Uterus (tissue), 2 donors: ENCODE measurements around the gene LSS.

Source experiments
- POLR2A ChIP-seq, 2 donors: fragments of 450-650 bp; IDR thresholded peaks; one replicate each; pipeline ENCODE4 v1.6.1; 2016; ENCODE audit warnings: antibody characterized with exemption in 2 of 2, mild to moderate bottlenecking in 1 of 2, moderate library complexity in 1 of 2
- TF ChIP-seq, protein P1 (sequence below), 4 experiments: fragments of 200-600 bp in 2 of 4; fragments of 450-650 bp in 2 of 4; sonication (generic) in 2 of 4; IDR thresholded peaks; one replicate each; pipeline ENCODE4 v1.5.1; 2016 to 2019; ENCODE audit warnings: antibody characterized with exemption in 4 of 4, mild to moderate bottlenecking in 2 of 4, moderate library complexity in 1 of 4

DNA sequence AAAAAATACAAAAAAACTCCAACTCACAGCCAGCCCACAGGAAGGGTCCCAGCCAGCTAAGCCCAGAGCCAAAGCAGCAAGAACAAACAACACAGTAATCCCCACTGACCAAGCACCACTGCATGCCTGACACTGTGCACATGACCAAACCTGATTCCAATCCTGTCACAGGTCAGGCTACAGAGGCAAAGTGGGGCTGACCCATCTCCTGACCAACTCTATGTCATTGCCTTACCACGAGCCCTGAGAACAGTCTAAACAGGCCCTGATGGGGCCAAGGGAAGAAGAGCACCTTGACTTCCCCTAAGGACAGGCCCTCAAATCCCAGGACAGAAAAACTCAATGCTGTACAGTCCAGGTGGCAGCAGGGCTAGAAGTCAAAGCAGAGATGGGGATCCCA is 2.4 kb downstream of the LSS start:
- no peak for TF ChIP-seq POLR2A (IDR thresholded peaks at IDR 0.05)
- TF ChIP-seq, protein P1, sequence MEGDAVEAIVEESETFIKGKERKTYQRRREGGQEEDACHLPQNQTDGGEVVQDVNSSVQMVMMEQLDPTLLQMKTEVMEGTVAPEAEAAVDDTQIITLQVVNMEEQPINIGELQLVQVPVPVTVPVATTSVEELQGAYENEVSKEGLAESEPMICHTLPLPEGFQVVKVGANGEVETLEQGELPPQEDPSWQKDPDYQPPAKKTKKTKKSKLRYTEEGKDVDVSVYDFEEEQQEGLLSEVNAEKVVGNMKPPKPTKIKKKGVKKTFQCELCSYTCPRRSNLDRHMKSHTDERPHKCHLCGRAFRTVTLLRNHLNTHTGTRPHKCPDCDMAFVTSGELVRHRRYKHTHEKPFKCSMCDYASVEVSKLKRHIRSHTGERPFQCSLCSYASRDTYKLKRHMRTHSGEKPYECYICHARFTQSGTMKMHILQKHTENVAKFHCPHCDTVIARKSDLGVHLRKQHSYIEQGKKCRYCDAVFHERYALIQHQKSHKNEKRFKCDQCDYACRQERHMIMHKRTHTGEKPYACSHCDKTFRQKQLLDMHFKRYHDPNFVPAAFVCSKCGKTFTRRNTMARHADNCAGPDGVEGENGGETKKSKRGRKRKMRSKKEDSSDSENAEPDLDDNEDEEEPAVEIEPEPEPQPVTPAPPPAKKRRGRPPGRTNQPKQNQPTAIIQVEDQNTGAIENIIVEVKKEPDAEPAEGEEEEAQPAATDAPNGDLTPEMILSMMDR (IDR thresholded peaks at IDR 0.05), result no peak
